ENCODE data around the gene SPATA13.

SPATA13 gene

DNA sequence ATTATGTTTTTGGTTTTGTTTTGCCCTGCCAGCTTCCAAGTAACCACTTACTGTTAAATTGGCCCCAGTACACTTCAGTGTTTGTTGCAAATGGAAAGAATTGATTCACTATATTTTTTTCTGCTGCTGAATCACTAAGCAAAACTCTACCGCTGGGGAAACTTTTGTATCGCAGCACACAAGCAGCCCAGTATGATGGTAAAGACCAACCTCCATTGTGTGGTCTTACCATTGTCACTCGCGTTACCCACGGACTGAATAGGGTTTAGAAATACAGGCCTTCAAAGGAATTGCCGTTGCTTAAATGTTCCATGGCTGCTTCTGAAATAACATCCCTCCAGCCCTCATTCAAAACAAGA is 7.9 kb downstream of the SPATA13 start:
- FAIRE-seq = no peak

DNA sequence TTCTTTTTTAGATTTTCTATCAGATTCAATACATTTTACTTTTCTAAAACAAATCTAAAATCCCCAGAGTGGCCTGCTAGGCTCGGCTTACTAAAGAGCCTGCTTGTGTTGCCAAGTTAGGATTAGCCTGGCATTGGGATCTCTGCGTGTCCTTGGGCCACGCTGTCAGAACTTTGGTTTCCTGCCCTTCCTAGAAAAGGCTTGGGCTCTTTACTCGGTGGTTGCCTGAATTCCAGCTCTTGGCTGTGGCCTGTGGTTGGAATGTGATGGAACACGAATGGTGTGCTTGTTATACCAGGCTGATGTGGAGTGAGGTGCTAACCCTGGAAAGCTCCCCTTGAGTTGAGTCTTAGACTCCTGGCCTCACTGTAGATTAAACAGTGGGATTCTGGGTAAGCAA is 8.5 kb downstream of the SPATA13 start:
- FAIRE-seq = no peak

DNA sequence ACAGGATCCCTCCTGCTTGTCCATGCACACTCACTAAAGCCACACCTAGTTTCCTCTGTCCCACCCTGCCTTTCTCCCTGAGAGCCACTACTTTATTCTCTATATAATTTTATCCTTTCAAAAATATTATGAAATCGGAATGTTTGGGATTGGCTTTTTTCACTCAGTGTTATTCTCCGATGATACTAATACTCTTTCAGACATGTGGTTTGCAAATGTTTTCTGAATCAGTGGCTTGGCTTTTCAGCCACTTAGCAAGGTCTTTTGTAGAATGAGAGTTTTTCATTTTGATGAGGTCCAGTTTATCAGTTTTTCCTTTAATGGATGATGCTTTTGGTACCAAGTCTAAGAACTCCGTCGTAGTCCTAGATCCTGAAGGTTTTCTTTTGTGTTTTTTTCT is 11.6 kb downstream of the SPATA13 start:
- no peak for FAIRE-seq

- no peak for FAIRE-seq
Measured at GRCh38 chr13:24173795-24174194, 13.3 kb downstream of the SPATA13 start.

DNA sequence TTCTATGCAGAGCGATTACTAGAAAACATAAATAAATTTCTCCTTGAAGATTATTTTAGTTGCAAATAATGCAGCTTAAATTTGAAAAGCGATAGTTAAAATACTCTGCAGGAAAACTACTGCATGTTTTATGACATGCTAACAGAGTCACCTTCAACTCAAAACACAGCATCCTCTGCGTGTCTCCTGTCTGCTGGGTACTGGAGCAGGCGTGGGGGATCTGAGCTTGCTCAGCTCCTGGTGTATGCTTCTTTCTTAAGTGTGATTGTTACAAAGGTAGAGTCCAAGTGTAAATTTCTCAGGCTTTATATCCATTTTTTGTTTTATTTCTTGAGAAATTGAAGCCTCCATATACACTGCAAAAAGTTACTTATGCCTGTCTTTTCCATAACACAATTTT is 15.3 kb downstream of the SPATA13 start:
- no peak for FAIRE-seq

DNA sequence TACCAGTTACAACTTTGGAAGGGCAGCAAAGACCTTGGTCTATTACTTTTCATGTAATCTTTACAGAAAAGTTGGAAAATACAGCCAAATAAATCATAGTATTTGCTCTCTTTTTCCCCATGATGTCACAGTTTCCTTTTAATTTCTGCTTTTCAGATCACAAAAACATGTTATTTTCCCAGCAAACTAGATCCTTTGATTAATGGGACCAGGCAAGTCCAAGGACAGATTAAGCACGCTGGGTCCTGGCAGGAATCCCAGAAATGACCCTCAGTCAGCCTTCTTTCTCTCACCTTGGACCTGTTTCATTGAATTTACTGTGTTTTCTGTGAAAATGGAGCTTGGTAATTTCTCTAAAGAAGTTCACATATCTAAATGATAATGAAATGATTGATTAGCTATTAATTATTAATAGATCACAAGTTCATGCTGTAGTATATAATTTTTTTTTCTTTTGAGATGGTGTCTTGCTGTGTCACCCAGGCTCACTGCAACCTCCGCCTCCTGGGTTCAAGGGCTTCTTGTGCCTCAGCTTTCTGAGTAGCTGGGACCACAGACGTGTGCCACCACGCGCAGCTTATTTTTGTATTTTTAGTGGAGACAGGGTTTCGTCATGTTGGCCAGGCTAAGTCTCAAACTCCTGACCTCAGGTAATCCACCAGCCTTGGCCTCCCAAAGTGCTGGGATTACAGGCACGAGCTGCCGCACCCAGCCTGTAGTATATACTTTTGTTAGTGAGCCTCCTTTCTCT is 16.0 kb downstream of the SPATA13 start:
- no peak for FAIRE-seq

- FAIRE-seq = no peak
Measured at GRCh38 chr13:24178847-24179485, 18.4 kb downstream of the SPATA13 start.

GRCh38 chr13:24179486-24179850 is 18.9 kb downstream of the SPATA13 start:
- FAIRE-seq = no peak

DNA sequence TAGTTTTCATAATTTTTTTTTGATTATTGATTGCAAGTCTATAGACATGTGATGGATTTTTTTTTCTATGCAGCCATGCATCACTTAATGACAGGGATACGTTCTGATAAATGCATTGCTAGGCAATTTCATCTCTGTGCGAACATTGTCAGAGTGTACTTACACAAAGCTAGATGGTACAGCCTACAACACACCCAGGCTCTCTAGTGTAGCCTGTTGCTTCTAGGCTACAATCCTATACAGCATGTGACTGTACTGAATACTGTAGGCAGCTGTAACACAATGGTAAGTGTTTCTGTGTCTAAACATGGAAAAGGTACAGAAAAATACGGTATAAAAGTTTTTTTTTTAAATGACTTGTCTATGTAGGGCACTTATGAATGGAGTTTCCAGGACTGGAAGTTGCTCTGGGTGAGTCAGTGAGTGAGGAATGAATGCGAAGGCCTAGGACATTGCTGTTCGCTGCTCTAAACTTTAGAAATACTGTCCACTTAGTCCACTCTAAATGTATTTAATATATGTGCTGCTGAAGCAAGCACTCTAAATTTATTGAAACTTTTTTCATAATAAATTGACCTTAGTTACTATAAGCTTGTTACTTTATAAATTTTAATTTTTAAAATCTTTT is 20.3 kb downstream of the SPATA13 start:
- no peak for FAIRE-seq

GRCh38 chr13:24181991-24182702 is 21.6 kb downstream of the SPATA13 start:
- no peak for FAIRE-seq

DNA sequence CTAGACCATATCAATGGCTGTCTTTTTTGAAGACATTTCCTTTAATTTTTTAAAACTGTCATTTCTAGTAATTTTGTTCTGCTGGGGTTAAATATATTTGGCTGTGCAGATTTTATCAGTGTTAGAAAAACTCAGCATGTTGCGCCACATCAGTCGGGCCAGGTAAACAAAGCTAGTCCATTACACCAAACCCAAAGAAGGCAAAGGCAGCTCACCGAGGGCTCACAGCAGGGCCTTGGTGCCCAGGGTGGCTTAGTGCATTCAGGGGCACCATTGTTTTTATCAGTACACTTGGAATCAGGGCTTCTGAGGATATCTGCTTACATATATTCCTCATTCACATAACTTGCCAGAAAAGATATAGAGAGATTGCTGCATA is 22.2 kb downstream of the SPATA13 start:
- no peak for FAIRE-seq

GRCh38 chr13:24183741-24184182 is 23.2 kb downstream of the SPATA13 start:
- no peak for FAIRE-seq

DNA sequence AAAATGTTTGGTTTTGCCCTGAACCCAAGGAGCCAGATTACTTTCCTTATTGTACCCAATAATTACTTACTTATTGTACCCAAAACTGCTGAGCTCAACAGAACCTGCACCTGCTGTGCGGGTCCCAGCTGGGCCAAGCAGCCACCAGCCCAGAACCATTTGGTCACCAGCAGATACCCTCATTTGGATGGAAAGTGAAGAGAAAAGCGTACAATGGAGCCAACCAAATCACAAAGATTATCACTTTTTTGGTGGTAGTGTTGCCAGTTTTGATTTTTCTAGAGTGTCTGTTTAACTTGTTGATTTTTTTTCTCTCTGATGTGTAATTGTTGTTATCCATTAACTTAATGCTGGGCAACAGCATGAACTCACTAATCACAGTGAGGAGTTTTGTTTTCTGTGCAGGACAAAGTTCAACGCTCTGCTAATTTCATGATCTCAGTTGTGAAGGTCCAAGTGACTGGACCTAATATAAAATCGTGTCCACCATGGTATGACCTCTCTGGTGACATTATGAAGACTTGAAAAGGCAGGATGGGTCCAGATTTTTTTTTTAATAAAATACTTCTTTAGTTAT is 23.8 kb downstream of the SPATA13 start:
- FAIRE-seq = no peak

DNA sequence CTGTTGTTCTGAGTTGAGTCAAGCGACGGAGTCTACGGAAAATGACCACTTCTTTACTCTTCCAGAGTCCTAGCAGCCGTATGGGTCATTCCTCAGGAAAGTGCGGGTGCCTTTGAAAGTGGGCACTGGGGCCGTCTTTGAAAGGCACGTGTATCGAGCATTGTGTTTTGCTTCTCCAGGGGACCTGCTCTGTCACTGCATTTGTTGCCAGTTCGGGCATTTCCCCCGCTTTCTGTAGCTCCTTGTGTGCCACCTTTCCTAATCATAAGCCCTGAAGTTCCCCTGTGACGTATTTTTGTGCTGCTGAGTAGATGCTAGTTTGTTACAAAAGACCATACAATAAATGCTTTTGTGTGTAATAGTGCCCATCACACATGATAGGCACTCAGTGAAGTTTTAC is 24.4 kb downstream of the SPATA13 start:
- FAIRE-seq = no peak

DNA sequence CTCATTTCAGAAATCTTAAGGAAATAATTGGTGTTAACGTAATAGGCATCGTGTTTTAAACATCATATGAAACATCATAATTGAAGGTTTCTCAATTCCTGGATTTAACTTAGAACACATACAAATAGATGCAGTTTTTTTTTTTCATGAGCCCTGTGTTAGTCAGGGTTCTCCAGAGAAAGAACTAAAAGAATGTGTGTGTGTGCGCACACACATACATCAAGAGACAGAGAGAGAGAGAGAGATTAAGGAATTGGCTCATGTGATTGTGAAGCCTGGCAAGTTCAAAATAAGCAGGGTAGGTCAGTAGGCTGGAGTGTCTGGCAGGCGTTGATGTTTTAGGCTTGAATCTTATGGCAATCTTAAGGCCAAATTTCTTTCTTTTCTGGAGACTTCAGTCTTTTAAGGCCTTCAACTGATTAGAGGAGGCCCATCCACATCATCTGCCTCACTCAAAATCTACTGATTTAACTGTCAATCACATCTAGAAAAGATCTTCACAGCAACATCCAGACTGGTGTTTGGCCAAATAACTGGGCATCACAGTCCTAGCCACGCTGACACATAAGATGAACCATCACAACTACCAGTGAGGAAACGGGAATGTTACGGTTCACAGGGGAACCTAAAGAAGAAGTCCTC is 25.2 kb downstream of the SPATA13 start:
- no peak for FAIRE-seq

DNA sequence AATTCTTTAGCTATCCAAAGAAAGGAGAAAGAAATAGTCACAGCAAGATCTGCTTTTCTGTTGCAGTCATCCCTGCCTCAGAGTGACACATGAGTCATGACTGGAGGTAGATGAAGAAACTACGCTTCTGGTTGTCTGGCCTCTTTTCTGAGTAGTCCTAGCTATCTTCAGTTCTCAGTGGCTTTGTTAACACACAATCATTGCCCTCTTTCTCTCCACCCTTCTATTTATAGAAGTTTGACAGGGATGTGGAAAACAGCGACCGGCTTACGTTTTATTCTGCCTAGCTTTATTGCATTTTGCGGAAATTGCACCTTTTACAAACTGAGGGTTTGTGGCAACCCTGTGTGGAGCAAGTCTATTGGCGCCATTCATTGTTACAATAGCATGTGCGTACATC is 26.7 kb downstream of the SPATA13 start:
- no peak for FAIRE-seq

GRCh38 chr13:24192057-24192810 is 31.7 kb downstream of the SPATA13 start:
- no peak for FAIRE-seq

DNA sequence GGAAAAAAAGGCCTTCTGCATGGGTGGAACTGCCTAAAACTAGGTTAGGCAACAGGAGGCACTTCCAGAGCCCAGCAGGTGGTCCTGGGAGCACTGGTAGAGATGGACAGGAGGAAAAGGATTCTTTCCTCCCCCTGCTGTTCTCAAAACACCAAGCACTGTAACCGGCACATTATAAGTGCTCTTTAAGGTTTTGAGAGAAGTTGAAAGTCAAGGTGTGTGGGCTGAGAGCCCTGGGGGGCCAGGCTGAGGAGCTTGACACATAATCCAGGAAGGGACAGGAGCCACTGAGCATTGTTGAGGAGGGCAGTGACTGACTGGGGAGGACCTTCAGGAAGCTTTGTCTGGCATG is 32.3 kb downstream of the SPATA13 start:
- FAIRE-seq = no peak

DNA sequence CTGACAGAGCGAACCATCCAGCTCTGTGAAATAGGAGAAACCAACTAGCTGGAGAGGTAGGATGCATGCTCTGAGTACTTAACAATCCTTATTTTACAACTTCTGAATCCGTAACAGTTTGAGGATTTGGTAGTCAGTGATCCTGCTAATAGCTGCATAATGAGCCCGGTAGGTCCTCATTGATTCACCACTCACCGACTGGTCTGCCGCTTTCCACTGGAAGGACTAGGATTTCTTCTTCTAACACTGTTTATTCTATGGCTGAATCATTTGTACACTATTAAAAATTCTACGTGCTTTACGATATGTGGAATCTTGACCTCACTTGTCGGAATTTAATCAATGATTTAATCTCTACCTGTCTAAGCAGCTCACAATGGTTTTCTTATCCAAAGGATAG is 33.9 kb downstream of the SPATA13 start:
- FAIRE-seq = no peak

GRCh38 chr13:24195626-24196025 is 35.1 kb downstream of the SPATA13 start:
- FAIRE-seq = no peak

- FAIRE-seq = no peak
Measured at GRCh38 chr13:24196593-24197197, 36.2 kb downstream of the SPATA13 start.

- FAIRE-seq = no peak
Measured at GRCh38 chr13:24199016-24199415, 38.5 kb downstream of the SPATA13 start.

All from TTC549 (cell line).